Activated CD8-positive, alpha-beta memory T cell treated with anti-CD3 and anti-CD28 coated beads, Interleukin-2, amount 50 U/mL, for 1 hour (primary cell): ENCODE results near the gene ZNF664.

Experiments
- DNase-seq: peaks from one replicate; pipeline ENCODE4 v3.0.0-alpha.2; 2020; ENCODE audit errors: extremely low read depth

The ZNF664 gene

DNA sequence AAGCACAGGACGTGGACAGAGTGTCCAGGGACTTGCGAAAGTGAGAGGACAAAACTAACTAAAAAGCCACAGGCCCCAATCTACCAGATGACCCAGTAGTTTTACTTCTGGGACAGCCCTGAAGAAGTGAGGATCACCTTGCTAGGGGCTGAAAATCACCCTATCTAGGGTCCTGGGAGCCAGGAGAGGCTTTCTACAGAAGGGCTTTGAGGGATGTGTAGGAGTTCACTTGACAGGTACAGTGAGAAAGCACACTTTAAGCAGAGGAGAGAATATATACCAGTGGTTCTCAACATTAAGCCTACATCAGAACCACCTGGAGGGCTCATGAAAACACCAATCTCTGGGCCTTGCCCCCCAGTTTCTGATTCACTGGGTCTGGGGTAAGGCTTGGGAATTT, 60.8 kb downstream of the ZNF664 start:
- no peak for DNase-seq

DNA sequence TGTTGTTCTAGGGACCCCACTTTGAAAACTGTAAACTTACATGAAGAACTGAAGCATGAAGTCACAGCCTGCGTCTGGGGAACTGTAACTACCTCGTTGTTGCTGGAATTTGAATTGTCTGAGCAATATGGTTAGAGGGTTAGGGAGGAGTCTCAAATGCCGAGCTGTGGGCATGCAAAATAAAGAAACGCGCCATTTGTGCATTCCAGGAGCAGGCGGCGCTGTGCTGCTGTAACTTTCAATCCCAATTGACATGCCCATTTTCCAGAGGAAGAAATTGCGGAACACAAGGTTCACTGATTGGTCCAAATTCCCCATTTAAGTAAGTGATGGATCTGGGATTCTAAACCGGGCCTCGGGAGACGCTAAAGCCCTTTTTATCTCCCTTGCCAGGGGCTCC, 61.3 kb downstream of the ZNF664 start:
- DNase-seq = no peak

DNA sequence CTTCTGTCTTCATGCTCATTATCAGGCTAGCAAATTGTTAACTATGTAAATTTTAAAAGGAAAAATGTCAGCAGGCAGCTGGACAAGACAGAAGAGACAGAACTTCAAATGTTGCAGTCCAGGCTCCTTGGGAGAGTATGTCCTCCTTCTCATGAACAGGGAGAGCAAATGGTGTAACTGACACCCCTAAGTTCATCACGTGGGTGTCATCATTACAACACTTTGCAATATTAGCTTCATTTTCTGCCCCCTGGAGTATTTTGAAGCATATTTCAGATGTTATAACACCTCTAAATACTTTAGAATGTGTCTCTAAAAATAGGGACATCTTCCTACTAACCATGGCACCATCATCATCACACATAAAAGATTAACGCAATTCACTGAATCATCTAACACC, 62.1 kb downstream of the ZNF664 start:
- DNase-seq = no peak

DNA sequence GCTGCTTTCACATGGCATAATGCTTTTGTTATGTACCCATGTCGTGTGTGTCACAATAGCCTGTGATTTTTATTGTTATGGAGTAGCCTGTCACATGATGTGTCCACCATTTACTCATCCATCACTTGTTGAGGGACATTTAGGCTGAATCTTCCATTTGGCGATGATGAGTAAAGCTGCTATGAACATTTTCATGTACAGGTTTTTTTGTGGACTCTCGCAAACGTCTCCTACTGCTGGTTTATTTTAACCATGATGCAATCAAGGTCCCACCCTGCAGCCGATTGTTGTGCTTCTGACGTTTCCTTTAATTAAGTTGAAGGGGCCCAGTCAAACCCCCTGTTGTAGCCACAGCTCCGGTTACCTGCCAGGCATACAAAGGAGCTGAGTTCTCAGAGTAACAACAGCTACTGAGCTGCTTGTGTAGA, 63.2 kb downstream of the ZNF664 start:
- DNase-seq = no peak

DNA sequence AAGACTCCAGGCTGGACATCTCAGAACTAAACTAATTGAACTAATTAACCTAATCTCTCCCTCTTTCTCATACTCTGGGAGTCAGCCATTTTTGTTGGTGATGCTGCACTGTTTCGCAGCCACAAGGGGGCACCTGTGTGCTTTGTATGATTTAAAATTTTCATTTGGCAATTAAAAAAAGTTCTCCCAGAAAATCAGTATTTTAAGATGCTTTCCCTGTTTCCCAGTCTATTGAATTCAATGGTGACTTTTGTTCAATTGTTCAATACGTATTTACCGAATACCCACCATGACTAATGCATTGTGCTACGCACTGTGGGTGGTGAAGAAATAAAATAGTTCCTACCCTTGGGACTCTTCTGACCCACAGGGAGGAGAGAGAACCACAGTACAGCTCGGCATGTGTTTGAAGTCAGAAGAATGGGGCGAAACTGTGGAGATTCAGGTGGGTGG, 63.7 kb downstream of the ZNF664 start:
- no peak for DNase-seq

DNA sequence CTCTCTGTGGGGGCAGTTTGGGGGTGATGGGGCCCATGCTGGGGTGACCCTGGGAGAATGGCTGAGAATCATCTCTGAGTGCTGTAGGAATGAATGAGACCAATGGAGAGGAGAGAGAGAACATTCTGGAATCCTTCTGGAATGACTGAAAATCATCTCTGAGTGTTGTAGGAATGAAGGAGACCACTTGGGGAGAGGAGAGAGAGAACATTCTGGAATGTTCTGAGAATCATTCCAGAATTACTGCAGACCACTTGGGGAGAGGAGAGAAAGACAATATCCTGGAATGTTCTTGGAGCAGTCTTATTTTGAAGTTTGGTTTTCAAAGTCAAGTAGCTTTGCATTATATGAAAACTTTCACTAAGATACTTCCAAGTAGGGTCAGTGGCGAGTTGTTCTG, 64.3 kb downstream of the ZNF664 start:
- DNase-seq = no peak

DNA sequence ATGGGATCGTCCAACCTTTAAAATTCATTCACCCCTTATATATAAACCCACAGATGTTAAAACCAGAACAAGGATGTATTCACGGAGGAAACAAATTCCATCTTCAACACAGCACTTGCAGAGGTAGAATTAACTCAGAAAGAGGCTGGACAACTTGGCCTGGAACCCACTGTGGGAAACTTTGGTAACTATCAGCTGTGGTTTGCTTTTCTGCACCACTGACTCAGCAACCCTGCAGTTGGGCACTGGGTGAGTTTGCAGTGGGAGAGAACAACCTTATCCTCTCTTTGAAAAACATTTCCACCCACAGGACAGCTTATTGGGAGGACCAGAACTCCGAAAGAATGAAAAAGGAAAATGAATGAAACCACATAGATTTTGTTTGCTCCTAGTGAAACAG, 66.3 kb downstream of the ZNF664 start:
- no peak for DNase-seq

DNA sequence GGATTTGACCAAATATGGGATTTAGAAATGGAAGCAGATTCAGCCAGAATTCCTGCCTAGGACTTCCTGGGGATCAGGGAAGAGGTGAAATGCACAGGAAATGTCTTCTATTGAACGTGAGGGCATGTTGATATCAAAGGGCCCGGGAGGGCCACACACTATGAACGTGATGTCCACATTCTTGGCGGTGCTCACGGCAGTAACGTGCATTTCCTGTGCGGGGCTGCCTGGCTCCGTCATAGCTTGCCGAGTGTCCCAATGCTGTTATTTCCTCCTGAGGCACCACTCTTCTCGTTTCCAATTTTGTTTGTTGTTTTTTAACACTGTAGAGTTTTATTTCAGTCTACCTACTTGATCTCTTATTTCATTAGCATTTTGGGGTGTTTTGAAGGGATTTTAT, 67.3 kb downstream of the ZNF664 start:
- no peak for DNase-seq

DNA sequence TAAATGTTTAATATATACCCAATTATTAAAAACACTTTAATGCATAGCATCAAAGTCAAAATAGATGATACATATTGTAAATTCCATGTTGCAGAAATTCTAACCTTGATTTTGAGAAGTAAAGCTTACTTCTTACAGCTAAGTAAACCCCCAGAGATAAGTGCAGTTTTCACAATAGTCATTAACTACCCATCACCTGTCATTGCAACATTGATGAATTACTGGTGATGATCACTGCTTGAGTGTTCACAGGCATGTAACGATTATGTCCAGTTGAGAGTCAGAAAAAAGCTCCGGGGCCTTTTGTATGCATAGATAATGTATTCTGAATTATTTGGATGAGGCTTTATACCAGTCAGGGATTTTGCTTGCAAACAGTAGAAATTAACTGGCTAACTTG, 67.7 kb downstream of the ZNF664 start:
- no peak for DNase-seq

DNA sequence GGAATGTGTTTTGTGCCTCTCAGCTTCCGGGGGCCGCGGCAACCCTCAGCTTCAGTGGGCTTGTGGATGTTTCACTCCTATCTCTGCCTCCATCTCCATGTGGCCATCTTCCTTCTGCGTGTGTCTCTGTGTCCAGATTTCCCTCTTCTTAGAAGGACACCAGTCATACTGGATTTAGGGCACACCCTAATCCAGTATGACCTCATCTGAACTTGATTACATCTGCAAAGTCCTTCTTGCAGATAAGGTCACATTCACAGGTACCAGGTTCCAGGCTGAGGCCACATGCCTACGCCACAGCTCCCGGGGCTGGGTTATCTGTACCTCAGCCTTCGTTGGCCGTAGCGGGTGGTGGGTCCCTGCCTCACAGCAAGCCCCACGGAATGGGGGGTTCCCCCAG, 68.9 kb downstream of the ZNF664 start:
- no peak for DNase-seq

DNA sequence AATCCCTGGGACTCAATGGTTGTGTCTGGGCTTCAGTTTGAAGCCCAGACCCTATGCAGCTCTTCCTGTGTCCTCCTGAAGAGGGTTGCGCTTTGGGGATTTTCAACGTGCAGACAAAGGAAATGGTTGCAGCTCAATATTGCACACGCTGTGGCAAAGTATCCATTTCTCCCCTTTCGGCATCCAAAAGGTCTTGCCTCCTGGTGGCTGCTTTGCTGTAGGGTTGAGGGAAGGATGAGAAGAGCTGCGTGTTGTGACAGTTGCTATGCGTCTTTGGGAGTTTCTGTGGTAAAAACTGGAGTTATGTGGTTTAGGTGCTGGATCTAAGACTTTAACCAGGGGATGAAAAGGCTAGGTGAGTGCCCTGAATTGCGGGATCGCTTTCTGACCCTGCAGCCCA, 71.0 kb downstream of the ZNF664 start:
- no peak for DNase-seq

DNA sequence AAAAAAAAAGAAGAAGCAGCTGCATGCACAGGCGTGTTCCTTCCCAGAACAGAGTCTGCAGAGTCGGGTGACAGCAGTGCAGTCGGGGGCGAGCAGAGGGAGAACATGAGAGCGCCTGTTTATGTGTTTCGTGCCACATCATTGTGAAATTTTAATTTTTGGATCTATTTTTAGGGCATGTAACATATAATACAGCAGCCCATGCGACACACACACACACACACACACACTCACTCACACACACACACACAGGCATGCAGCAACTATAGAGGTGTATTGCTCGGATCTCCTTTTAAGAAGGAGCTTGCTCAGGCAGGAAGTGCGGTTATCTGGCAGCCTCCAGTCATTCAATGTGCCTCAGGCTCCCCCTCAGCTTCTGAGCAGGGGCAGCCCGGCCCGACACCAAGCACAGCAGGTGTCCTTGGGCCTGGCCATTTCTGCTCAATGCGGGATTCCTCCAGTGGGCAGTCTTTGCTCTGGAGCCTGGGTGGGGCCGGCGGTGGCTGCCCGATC, 71.8 kb downstream of the ZNF664 start:
- DNase-seq = no peak

DNA sequence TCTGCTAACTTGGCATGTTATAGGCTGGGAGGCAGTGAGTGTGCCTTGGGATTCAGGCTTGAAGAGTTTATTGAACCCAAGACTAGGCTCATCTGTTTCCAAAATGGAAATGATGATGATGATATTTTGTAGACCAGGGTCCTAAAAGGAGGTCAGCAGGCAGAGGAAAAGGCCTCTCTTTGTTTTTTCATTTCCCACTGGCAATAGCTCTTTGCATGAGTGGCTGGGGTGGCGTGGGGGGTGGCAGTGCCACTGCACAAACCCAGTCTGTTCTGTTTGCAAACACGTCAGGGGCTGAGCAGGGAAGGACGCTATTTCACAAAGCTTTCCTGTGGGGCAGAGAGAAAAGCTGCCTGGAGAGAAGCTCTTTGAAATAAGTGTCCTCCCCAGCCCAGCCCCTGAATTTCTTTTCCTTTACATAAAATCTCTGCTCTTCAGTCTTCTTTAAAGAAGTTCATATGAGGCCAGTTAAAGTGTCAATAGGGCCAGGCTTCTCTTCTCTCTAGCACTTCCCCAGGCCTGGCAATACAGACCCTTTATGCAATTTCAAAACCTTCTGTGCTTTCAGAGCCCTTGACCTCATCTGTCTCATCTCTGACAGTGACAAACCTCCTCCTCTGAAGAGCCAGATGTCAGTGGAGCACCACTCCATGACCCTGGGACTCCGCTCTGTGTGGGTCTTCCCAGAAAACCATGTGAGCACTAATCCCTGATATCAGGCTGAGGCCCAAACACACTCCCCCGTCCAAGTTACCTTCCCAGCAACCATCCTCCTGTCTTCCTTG, 72.8 kb downstream of the ZNF664 start:
- no peak for DNase-seq

DNA sequence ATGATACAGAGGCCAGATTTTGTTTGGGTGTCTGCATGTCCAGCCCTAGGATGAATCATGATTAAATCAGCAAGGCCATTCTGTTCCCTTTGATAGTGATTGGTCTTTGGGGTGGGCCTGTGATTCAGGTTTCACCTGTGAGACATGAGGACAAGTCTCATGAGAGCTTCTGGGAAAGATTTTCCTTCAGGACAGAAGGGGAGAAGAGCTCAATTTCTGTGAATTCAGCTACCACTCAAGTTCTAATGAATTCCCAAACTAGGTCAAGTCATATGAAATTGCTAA, 73.4 kb downstream of the ZNF664 start:
- no peak for DNase-seq

DNA sequence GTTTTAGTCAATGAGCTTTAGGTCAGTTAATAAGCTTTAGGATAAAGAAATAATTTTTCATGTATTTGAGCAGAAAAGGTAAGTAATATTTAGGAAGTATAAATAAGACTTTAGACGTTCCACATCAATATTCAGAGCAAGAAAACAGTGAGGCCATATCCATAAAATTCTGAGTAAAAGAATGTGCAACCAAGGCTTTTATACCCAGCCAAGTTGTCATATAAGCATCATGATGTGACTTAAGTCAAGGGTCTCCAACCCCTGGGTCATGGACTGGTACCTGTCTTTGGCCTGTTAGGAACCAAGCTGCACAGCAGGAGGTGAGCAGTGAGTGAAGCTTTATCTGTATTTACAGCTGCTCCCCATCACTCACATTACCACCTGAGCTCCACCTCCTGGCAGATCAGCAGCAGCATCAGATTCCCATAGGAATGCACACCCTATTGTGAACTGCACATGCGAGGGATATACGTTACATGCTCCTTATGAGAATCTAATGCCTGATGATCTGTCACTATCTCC, 74.1 kb downstream of the ZNF664 start:
- DNase-seq = no peak

DNA sequence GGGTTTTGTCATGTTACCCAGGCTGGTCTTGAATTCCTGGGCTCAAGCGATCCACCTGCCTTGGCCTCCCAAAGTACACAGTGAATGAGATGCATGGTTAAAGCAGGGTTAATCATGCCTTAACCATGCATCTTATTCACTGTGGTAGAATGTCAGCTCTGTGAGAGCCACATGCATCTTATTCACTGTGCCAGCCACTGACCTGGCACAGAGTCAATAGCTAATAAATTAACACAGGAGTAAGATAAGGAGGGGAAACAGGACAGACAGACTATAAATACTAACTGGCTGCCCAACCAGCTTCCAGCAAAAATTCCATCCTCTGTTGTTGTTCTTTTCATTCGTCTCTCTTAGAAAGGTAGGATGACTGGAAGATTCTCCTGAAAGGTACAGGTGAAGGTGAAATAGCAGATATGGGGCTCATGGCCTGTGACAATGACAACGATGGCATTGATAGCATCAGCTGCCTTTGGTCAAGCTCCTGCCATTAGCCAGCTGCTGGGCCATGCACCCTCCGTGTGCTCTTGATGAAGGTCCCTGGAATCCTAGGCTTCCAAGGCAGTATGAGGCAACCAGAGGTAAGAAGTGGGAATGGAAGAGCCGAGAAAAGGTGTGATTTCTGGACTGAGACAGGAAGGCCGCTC, 76.6 kb downstream of the ZNF664 start:
- DNase-seq = no peak

DNA sequence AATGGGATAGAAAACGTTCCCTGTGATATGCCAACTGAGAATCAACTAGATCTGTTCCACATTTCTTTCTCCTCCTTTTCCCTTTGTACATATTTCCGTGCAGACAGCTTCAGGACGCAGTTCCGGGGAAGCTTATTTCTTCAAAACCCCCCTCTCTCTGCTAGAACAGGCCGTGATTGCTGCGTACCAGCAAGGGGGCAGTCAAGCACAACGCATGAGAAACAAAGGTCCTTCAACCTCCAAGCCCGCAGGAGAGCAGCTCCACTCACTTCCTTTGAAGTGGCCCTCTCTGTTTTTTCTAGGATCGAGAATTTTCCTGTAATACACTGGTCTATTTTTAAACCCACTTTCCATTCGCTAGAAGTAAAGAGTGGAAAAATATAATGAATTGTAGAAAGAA, 80.8 kb downstream of the ZNF664 start:
- DNase-seq = no peak

DNA sequence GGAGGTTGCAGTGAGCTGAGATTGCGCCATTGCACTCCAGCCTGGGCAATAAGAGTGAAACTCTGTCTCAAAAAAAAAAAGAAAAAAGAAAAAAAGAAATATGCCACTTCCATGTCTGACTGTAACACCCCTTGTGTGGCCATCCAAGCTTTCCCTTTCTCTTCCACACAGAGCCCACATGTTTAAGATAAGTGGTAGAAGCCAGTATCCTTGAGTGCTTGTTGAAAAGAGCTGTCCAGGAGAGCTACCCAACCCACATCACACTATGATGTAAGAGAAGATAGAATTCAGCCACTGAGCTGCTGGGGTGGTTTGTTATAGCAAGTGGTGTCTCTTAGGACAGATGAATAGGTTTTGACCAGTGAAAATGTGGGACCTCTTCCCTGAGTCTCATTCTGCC, 82.1 kb downstream of the ZNF664 start:
- no peak for DNase-seq

DNA sequence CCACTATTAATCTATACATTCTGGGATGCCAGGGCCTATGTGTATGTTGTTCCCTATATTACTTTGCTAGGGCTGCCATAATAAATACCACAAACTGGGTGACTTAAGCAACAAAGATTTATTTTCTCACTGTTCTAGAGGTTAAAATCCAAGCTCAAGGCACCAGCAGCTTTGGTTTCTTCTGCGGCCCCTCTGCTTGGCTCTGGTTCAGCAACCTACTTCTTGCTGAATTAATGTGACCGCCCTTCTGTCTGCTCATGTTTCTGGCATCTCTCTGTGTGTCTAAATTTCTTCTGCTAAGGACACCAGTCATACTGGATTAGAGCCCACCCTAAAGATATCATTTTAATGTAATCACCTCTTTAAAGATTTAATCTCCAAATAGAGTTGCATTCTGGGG, 84.7 kb downstream of the ZNF664 start:
- DNase-seq = no peak

DNA sequence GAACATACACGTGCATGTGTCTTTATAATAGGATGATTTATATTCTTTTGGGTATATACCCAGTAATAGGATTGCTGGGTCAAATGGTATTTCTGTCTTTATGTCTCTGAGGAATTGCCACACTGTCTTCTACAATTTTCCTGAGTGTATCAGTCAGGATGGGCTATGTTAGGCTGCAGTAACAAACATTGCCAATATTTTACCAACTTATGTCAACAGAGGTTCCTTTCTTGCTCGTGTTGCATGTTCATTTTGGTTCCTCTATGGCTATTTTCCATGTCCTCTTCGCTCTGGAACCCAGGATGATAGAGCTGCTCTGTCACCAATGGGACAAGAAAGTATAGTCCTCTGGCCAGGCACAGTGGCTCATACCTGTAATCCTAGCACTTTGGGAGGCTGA, 86.7 kb downstream of the ZNF664 start:
- no peak for DNase-seq
